ENCODE data around the gene OVCA2.

OVCA2 gene

DNA sequence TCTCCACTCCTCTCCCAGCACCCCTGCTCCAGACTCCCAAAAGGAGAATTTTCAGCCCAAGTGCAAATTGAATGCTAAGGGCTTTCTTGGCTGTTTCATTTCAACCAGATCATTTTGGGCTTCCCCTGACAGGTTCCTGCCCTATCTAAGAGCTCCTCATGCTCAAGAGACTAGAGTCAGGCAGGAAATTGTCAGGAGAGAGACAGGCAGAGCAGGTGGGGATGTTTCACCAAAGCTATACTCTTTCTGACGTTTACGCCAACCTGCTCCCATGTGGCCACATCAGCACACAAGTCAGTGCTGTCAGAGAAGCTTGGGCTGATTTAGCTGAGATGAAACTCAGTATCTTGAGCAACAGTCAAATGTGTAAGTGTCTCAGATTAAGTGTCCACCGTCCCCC lies 44.5 kb downstream of the OVCA2 start:
- peak; percentile 93 for FAIRE-seq
- TF ChIP-seq POLR2A (IDR thresholded peaks at IDR 0.05; ENCODE audit: low read depth, low read length) (no peak; the same call in 1 of the 2 replicates), TAF1 (IDR thresholded peaks at IDR 0.05; ENCODE audit: borderline replicate concordance, low read depth, low read length) (no peak), POLR2AphosphoS5 (IDR thresholded peaks at IDR 0.05; ENCODE audit: low read depth, low read length) (no peak; the same call in 1 of the 2 replicates)
- no peak for DNase-seq (ENCODE audit: insufficient read length)

DNA sequence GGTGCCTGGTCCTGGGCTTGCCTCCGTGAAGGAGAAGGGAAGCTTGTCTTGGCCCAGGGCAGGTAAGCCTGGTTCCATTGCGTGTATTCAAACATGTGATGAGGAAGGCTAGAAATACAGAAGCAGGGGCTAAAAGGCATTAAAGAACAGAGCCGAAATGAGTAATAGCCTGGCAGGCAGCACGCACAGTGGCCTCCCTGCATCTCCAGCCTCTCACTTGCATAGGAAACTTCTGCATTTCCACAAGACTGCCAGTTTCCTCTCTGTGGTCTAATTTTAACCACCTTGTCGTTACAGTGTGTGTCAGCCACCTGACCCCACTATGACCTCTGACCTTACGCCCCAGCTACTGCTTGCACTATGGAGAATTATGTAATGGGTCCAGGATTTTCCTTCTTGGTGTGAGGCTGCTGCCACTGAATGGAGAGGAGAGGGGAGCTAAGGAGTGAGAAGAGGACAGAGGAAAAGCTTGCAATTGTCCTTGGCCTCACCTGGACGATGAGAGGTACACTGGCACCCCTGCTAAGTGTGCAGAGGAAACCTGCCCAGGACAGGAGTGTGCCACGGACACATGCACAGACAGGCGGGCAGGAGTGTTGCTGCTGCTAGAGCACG lies 45.9 kb downstream of the OVCA2 start:
- DNase-seq (ENCODE audit: insufficient read length) (no peak), FAIRE-seq (peak; percentile 98)
- TF ChIP-seq POLR2AphosphoS5 (IDR thresholded peaks at IDR 0.05; ENCODE audit: low read depth, low read length) (peak; percentile 49; the same call in 1 of the 2 replicates), POLR2A (IDR thresholded peaks at IDR 0.05; ENCODE audit: low read depth, low read length) (peak; percentile 18), TAF1 (IDR thresholded peaks at IDR 0.05; ENCODE audit: borderline replicate concordance, low read depth, low read length) (peak; percentile 46; the same call in 1 of the 2 replicates)

DNA sequence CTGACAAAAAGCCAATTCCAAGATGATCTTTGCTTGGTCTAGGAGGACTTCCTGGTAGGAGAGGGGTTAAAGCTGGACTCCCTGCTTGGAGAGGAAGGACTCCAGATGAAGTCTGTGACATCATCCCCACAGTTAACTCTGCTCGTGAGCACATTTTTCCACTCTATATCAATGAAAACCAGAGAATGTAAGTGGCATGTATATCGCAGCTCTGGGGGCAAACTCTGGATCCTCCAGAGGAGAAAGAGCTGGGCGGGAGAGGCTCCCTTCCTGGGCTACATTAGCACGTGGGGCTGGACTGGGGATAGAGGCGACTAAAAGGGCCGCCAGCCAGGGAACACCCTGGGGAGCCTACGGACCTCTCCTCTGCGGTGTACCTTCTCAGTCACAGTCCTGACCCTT lies 47.2 kb downstream of the OVCA2 start:
- FAIRE-seq, result no peak
- no peak for TF ChIP-seq POLR2AphosphoS5 (IDR thresholded peaks at IDR 0.05; ENCODE audit: low read depth, low read length)
- no peak for TF ChIP-seq TAF1 (IDR thresholded peaks at IDR 0.05; ENCODE audit: borderline replicate concordance, low read depth, low read length)
- no peak for TF ChIP-seq POLR2A (IDR thresholded peaks at IDR 0.05; ENCODE audit: low read depth, low read length)
- DNase-seq (ENCODE audit: insufficient read length), result no peak

DNA sequence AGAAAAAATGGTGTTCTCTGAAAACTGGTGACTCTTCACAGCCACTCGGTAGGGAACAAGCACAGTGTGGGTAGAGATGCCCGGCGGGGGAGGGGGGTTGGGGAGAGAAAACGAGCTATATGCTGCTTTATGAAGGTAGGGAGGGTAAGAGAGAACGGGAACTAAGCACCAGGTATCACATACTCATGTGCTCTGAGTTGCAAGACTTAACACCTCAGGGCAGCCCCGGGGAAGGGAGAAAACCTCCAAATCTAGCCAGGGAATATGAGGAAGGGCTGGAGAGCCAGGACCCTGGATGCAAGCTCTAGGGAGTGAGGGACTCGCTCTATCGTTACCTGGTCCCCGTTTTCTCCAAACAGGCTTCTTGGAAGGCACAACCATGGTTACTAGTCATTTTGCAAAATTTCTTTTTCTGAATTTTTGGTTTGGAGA lies 48.4 kb downstream of the OVCA2 start:
- TF ChIP-seq POLR2AphosphoS5 (IDR thresholded peaks at IDR 0.05; ENCODE audit: low read depth, low read length) (peak; percentile 71), POLR2A (IDR thresholded peaks at IDR 0.05; ENCODE audit: low read depth, low read length) (peak; percentile 68), TAF1 (IDR thresholded peaks at IDR 0.05; ENCODE audit: borderline replicate concordance, low read depth, low read length) (no peak)
- peak; percentile 95 for FAIRE-seq

DNA sequence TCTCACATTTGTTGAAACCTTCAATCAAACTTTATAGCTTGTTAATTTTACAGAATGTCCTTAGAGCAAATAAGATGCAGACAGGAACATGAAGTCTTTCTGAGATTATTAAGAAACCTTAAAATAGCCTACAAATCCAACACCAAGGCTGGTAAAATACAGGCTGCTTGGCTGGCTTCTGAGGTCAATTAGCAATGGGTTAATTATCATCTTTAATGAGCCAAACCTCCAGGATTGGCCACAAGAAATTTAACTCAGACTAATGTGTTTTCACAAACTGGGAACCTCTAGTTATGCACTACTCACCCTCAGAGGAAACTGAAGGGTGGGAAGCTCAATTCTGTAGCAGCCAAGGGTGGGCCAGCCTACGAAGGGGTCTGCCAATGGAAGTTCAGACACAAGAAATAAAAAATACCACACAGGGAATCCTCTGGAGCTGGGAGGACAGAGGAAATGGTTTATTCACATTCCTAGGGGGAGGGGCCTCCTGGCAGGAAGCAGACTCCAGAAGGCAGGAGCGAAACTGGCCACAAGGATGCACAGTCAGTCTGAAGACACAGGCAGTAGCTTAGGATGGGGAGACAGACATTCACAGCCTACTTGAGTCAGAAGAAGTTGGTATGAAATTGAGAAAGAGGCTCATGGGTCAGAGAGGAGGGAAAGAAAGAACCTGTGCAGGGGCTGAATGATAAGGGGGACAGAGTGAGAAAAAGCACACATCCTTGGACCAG lies 49.1 kb downstream of the OVCA2 start:
- no peak for FAIRE-seq
- TF ChIP-seq POLR2AphosphoS5 (IDR thresholded peaks at IDR 0.05; ENCODE audit: low read depth, low read length) (peak; percentile 86), TAF1 (IDR thresholded peaks at IDR 0.05; ENCODE audit: borderline replicate concordance, low read depth, low read length) (no peak), POLR2A (IDR thresholded peaks at IDR 0.05; ENCODE audit: low read depth, low read length) (peak; percentile 64)
- DNase-seq (ENCODE audit: insufficient read length), result no peak

More for the DNA sequence above, 48.4 kb downstream of the OVCA2 start:
- no peak for DNase-seq (ENCODE audit: insufficient read length)

DNA sequence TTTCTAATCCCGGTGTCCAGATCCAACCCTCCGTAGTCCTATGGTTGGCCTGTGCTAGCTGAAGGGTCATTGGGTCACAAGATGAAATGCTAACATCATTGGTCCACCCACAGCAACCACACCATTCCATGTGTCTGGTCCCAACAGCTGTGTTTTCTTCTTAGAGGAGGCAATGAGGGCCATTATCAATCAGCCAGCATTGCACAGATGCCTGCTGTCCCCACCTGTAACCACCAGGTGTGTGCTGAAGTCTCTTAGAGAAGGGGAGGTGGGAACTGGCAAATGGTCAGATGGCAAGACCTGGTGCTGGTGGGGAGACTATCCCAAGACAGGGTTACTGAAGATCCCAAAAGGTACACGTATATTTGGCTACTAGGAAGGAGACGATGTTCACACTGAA lies 50.4 kb downstream of the OVCA2 start:
- FAIRE-seq (no peak), DNase-seq (ENCODE audit: insufficient read length) (no peak)
- no peak for TF ChIP-seq POLR2AphosphoS5 (IDR thresholded peaks at IDR 0.05; ENCODE audit: low read depth, low read length)
- TF ChIP-seq TAF1 (IDR thresholded peaks at IDR 0.05; ENCODE audit: borderline replicate concordance, low read depth, low read length), result no peak
- TF ChIP-seq POLR2A (IDR thresholded peaks at IDR 0.05; ENCODE audit: low read depth, low read length), result no peak

Measured in GM12892 (cell line).